CD14-positive monocyte (primary cell): ENCODE measurements around the gene AQP7. TPM values are rescaled to one million over a fixed set of nuclear protein-coding genes. Genes with fewer than 3 reads are reported as not detected.
A peak's percentile ranks its signal among the peaks of the same experiment; 100 is the strongest.

Experiments used
- DNase-seq, 3 donors: peaks; one replicate each; pipeline ENCODE4 v3.0.0-alpha.2; 2011 to 2022
- H2AFZ ChIP-seq: 2 replicates; pipeline ENCODE4 v1.6.0; 2012; ENCODE audit warnings: mild to moderate bottlenecking, low read depth, low read length, inconsistent platforms; ENCODE audit not compliant: insufficient read depth, poor library complexity, severe bottlenecking
- H3K27ac ChIP-seq, 2 donors: 1 replicate in 1 of 2; 2 replicates in 1 of 2; pipeline ENCODE4 v1.5.1; 2012 to 2013; ENCODE audit warnings: low read length in 2 of 2, control low read depth in 1 of 2, inconsistent platforms in 1 of 2, low read depth in 1 of 2, mild to moderate bottlenecking in 1 of 2
- H3K27me3 ChIP-seq, 2 donors: one replicate each; pipeline versions ENCODE4 v1.6.0 to v1.6.1; 2011 to 2013; ENCODE audit warnings: low read length in 2 of 2; ENCODE audit not compliant: control insufficient read depth in 2 of 2, insufficient read depth in 2 of 2
- H3K36me3 ChIP-seq, 2 donors: replicated peaks in 1 of 2; 1 replicate in 1 of 2; 2 replicates in 1 of 2; pipeline versions ENCODE4 v1.5.1 to v1.6.1; 2012 to 2013; ENCODE audit warnings: low read length in 2 of 2, control low read depth in 1 of 2, inconsistent platforms in 1 of 2, mild to moderate bottlenecking in 1 of 2; ENCODE audit not compliant: insufficient read depth in 2 of 2, control insufficient read depth in 1 of 2
- H3K4me1 ChIP-seq, 2 donors: 1 replicate in 1 of 2; 2 replicates in 1 of 2; pipeline versions ENCODE4 v1.5.1 to v1.6.1; 2012 to 2013; ENCODE audit warnings: low read length in 2 of 2, control low read depth in 1 of 2, inconsistent platforms in 1 of 2, mild to moderate bottlenecking in 1 of 2, moderate library complexity in 1 of 2; ENCODE audit not compliant: insufficient read depth in 2 of 2, control insufficient read depth in 1 of 2
- H3K4me2 ChIP-seq: replicated peaks from 2 replicates; pipeline ENCODE3; 2012; ENCODE audit warnings: low read length, moderate library complexity, mild to moderate bottlenecking; ENCODE audit not compliant: poor library complexity, severe bottlenecking; ENCODE audit errors: extremely low read depth
- H3K4me3 ChIP-seq, 3 experiments: fragments of 200-600 bp in 1 of 3; sonication (generic) in 1 of 3; replicated peaks in 1 of 3; 1 replicate in 2 of 3; 2 replicates in 1 of 3; pipeline ENCODE4 v1.5.1; 2011 to 2013; ENCODE audit warnings: low read length in 3 of 3, mild to moderate bottlenecking in 3 of 3, control low read depth in 2 of 3, low read depth in 2 of 3, inconsistent platforms in 1 of 3, moderate library complexity in 1 of 3
- H3K79me2 ChIP-seq: 2 replicates; pipeline ENCODE4 v1.6.0; 2012; ENCODE audit warnings: mild to moderate bottlenecking, control low read depth, inconsistent platforms, low read length, moderate library complexity; ENCODE audit not compliant: insufficient read depth
- H3K9ac ChIP-seq: 2 replicates; pipeline ENCODE4 v1.6.0; 2017; ENCODE audit warnings: low read length, mild to moderate bottlenecking; ENCODE audit not compliant: insufficient read depth, poor library complexity, severe bottlenecking
- H3K9me3 ChIP-seq, 2 donors: replicated peaks in 1 of 2; 1 replicate in 1 of 2; 2 replicates in 1 of 2; pipeline versions ENCODE4 v1.5.1 to v1.6.1; 2012 to 2013; ENCODE audit warnings: low read length in 2 of 2, control low read depth in 1 of 2; ENCODE audit not compliant: control insufficient read depth in 1 of 2, insufficient read depth in 1 of 2
- H4K20me1 ChIP-seq: 2 replicates; pipeline ENCODE4 v1.6.0; 2012; ENCODE audit warnings: mild to moderate bottlenecking, low read length, control low read depth, moderate library complexity; ENCODE audit not compliant: insufficient read depth
- H3K27ac Mint-ChIP-seq, 7 donors: one replicate each; pipeline ENCODE4 v1.8.0; 2020; ENCODE audit warnings: mild to moderate bottlenecking in 7 of 7, mixed read lengths in 7 of 7, moderate library complexity in 6 of 7, inconsistent platforms in 2 of 7
- H3K27me3 Mint-ChIP-seq, 3 donors: one replicate each; pipeline ENCODE4 v1.8.0; 2021 to 2022; ENCODE audit warnings: low read depth in 3 of 3, mild to moderate bottlenecking in 3 of 3, mixed read lengths in 3 of 3, moderate library complexity in 3 of 3, inconsistent platforms in 1 of 3
- H3K36me3 Mint-ChIP-seq, 2 donors: one replicate each; pipeline ENCODE4 v1.8.0; 2020; ENCODE audit warnings: mixed read lengths in 2 of 2, inconsistent platforms in 1 of 2, mild to moderate bottlenecking in 1 of 2
- H3K4me1 Mint-ChIP-seq: one replicate; pipeline ENCODE4 v1.8.0; 2020; ENCODE audit warnings: mild to moderate bottlenecking, mixed read lengths
- H3K4me3 Mint-ChIP-seq, 2 donors: one replicate each; pipeline ENCODE4 v1.8.0; 2020; ENCODE audit warnings: mild to moderate bottlenecking in 2 of 2, mixed read lengths in 2 of 2, moderate library complexity in 1 of 2
- H3K9me3 Mint-ChIP-seq, 7 donors: one replicate each; pipeline ENCODE4 v1.8.0; 2020 to 2022; ENCODE audit warnings: mixed read lengths in 7 of 7, mild to moderate bottlenecking in 6 of 7, moderate library complexity in 6 of 7, inconsistent platforms in 2 of 7
- WGBS: methylation state at CpG from one replicate; pipeline ENCODE4 v1.1.5; 2013; ENCODE audit warnings: missing lambda C conversion rate; ENCODE audit not compliant: insufficient coverage; 5-methylcytosine and 5-hydroxymethylcytosine counted together
- intact Hi-C, 2 donors: fragments of 100-400 bp; cut with micrococcal nuclease; formaldehyde crosslinking; loops; one replicate each; pipeline versions ENCODE4 v1.15.0 to v1.15.1; 2023
- polyA plus RNA-seq, 3 donors: library from polyadenylated mRNA; depleted of rRNA in 1 of 3; unstranded in 2 of 3; stranded (reverse) in 1 of 3; fragments of 300-500 nt in 2 of 3; fragments of >200 nt in 1 of 3; fragmentation: Illumina TruSeq in 2 of 3; gene quantifications; 1 replicate in 2 of 3; 2 replicates in 1 of 3; pipeline ENCODE4 v1.2.3, GENCODE V29; 2012 to 2021
- TF ChIP-seq, protein P1 (sequence below): fragments of 200-600 bp; IDR thresholded peaks from one replicate; pipeline ENCODE4 v1.8.0; 2022; ENCODE audit warnings: antibody characterized with exemption, mild to moderate bottlenecking

The AQP7 gene
- polyA plus RNA-seq, 3 donors: not detected

DNA sequence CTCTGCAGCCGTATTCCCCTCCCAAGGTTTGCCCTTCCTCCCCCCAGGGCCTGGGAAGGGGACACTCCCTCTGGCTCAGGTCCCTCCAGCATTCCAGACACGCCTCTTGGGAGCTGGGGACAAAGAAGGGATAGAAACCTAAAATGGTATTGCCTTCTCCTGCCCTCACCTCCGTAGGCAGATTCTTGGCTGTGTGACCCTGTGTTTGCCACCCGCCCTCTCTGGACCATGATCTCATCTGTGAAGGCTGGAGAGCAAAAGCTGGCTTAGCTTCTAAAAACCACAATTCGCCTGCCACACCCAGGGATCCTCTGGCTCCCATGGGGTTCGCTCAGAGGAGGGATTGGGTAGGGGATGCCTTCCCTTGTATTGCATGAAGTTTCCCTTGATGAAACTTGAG, 37.4 kb upstream of the AQP7 start:
- Histone ChIP-seq H3K4me2 (no peak overlapping the region), H2AFZ (no peak overlapping the region), H3K4me1 (no peaks in the 10 kb centered on the region), H3K27me3 (no peaks in the 10 kb centered on the region), H3K9ac (no peak overlapping the region), H3K36me3 (no peaks in the 10 kb centered on the region), H3K27ac (no peak overlapping the region), H3K79me2 (no peaks in the 10 kb centered on the region), H3K9me3 (no peaks in the 10 kb centered on the region), H3K4me3 (no peak overlapping the region), H4K20me1 (no peaks in the 10 kb centered on the region)
- H3K27me3 Mint-ChIP-seq: peaks cover 3 to 6% (median 5%) of the 10 kb centered on the region in 3 donors
- intact Hi-C loops: no loop called here
- no peak overlapping the region for H3K4me3 Mint-ChIP-seq
- H3K9me3 Mint-ChIP-seq: no peaks in the 10 kb centered on the region
- no peak for DNase-seq
- TF ChIP-seq, protein P1, sequence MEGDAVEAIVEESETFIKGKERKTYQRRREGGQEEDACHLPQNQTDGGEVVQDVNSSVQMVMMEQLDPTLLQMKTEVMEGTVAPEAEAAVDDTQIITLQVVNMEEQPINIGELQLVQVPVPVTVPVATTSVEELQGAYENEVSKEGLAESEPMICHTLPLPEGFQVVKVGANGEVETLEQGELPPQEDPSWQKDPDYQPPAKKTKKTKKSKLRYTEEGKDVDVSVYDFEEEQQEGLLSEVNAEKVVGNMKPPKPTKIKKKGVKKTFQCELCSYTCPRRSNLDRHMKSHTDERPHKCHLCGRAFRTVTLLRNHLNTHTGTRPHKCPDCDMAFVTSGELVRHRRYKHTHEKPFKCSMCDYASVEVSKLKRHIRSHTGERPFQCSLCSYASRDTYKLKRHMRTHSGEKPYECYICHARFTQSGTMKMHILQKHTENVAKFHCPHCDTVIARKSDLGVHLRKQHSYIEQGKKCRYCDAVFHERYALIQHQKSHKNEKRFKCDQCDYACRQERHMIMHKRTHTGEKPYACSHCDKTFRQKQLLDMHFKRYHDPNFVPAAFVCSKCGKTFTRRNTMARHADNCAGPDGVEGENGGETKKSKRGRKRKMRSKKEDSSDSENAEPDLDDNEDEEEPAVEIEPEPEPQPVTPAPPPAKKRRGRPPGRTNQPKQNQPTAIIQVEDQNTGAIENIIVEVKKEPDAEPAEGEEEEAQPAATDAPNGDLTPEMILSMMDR: no peak
- H3K4me1 Mint-ChIP-seq: no peaks in the 10 kb centered on the region
- WGBS: 100% methylated on average over 2 of the region's 6 CpGs
- H3K36me3 Mint-ChIP-seq: no peaks in the 10 kb centered on the region
- H3K27ac Mint-ChIP-seq: no peak overlapping the region

DNA sequence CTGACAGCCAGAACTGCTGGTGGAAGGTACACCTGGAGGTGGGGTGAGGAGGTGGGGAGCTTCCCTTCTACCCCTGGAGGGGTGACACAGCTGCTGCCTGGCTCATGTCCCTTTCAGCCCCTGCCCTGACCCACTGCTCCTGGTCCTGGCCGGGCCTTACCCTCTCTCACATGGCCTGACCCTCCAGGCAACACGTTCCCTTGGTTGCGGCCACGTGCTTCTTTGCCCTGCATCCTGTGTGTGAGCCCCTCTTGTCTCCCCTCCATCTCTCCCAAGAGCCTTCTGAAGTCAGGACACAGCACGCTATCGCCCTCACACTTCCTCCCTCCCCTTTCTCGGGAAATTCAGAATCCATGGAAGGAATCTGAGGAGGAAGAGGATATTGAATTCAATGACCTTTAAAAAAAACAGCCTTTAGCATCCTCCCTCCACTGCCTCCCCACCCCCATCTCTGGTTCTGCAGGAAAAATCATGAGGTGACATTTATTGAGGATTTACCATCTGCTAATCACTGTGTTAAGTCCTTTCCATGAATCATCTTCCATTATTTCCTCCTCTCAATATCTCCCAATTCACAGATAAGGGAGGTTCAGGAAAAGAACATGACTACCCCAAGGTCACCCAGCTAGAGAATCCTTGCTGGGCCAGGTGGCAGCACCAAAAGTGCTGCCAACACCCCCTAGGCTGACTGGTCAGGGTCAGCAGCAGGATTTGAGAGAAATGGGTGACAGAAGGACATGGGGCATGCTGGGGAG, 36.7 kb upstream of the AQP7 start:
- Mint-ChIP-seq H3K27me3 (peaks cover 3 to 6% (median 5%) of the 10 kb centered on the region in 3 donors), H3K9me3 (no peaks in the 10 kb centered on the region), H3K4me1 (no peaks in the 10 kb centered on the region), H3K36me3 (no peaks in the 10 kb centered on the region), H3K27ac (peak overlapping the region in 1 of 7 donors; percentile 4), H3K4me3 (no peak overlapping the region)
- Histone ChIP-seq H2AFZ (no peak overlapping the region), H3K27ac (no peak overlapping the region), H3K36me3 (no peaks in the 10 kb centered on the region), H3K4me1 (no peaks in the 10 kb centered on the region), H3K27me3 (no peaks in the 10 kb centered on the region), H3K4me3 (no peak overlapping the region), H3K79me2 (no peaks in the 10 kb centered on the region), H3K9ac (no peak overlapping the region), H3K4me2 (no peak overlapping the region), H3K9me3 (no peaks in the 10 kb centered on the region), H4K20me1 (no peaks in the 10 kb centered on the region)
- no peak for DNase-seq
- WGBS: 97% methylated on average over 4 of the region's 7 CpGs
- TF ChIP-seq, protein P1: no peak
- intact Hi-C loops: no loop called here
